SW 1271 (cell line): ENCODE data around the gene FAM20A.
"Not testable (repeated sequence)": the region's sequence is repeated elsewhere in the genome, so short reads cannot be mapped to it uniquely, and the experiment has no call there.

Experiments
- DNase-seq, 2 experiments: peaks; one replicate each; lab custom pipeline; 2025; lab: John Stamatoyannopoulos, UW

Gene FAM20A

GRCh38 chr17:68519911-68520310 is 81.3 kb downstream of the FAM20A start:
- no peak for DNase-seq

GRCh38 chr17:68519051-68519450 is 82.1 kb downstream of the FAM20A start:
- DNase-seq = not testable (repeated sequence)

DNA sequence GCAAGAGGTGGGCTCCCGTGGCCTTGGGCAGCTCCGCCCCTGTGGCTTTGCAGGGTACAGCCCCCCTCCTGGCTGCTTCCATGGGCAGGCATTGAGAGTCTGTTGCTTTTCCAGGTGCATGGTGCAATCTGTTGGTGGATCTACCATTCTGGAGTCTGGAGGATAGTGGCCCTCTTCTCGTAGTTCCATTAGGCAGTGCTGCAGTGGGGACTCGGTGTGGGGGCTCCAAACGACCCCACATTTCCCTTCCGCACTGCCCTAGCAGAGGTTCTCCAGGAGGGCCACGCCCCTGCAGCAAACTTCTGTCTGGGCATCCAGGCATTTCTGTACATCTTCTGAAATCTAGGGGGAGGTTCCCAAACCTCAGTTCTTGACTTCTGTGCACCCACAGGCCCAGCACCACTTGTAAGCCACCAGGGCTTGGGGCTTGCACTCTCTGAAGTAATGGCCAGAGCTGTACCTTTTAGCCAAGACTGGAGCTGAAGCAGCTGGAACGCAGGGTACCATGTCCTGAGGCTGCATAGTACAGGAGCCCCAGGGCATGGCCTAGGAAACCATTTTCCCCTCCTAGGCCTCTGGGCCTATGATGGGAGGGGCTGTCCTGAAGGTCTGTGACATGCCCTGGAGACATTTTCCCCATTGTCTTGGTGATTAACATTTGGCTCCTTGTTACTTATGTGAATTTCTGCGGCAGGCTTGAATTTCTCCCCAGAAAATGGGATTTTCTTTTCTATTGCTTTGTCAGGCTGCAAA is 82.9 kb downstream of the FAM20A start:
- no peak for DNase-seq

- DNase-seq = not testable (repeated sequence)
These were observed 83.6 kb downstream of the FAM20A start for GRCh38 chr17:68517605-68518004.

- DNase-seq = no peak
These were observed 84.4 kb downstream of the FAM20A start for GRCh38 chr17:68516732-68517131.

- DNase-seq = no peak
These were observed 86.1 kb downstream of the FAM20A start for GRCh38 chr17:68514831-68515635.

- DNase-seq = no peak
These were observed 87.2 kb downstream of the FAM20A start for GRCh38 chr17:68513932-68514331.

GRCh38 chr17:68512960-68513474 is 88.2 kb downstream of the FAM20A start:
- peak; percentile 22 to 45 for DNase-seq

DNA sequence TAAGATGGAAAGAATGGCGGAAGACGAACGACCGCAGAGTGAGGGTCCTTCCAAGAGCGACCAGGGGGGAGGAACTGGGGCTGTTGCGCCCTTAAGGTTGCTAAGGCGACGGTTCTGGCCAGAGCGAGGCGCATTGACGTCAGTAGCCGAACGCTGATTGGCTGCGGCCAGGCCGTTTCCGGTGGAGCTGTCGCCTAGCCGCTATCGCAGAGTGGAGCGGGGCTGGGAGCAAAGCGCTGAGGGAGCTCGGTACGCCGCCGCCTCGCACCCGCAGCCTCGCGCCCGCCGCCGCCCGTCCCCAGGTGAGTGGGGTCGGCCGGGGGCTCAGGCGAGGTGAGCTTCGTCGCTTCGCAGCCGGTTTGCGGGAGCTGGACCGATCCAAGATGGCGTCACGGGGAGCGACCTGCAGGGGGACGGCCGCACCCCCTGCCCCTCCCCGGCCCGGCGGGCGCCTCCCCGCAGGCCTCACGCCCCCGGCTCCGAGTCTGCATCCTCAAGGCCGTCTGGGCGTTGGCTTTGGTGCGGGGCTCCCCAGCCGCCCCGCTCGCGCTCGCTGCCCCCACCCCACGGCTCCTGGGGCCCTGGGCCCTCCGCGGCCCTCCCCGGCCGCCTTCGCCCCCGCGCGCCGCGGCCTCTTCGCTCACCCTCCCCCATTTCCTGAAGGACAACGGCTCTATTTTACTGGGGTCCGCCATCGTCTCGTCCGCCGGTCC is 88.8 kb downstream of the FAM20A start, which contains the start of gene PRKAR1A:
PRKAR1A (plus strand) TSS at position 184 of the 713 bp plus-strand sequence. CDS start 2,970 bp downstream, outside the sequence.
- DNase-seq = peak; percentile 76 to 87

DNA sequence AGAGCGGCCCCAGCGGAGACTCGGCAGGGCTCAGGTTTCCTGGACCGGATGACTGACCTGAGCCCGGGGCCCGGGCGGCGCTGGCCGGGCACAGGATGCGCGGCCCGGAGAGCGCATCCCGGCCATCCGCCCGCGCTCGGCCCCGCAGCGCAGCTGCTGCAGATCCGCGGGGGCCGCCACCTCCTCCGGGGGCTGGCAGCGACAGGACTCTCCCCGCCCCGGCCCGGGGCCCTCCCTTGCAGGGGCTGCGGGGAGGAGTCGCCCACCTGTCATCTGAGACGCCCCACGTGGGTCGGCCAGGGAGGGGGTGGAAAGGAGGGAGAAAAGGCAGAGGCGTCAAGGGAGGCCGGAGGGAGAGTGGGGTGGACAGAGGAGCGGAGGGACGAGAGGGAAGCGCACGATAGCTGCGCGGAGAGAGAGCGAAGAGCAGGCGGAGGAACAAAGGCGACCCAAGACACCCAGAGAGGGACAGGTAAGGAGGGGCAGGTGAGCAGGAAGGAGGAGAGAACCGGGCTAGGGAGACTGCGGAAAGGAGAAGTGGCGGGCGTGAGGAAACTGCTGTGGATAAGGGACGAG is 89.4 kb downstream of the FAM20A start:
- DNase-seq = peak; percentile 59 to 83

- no peak for DNase-seq
These were observed 89.9 kb downstream of the FAM20A start for GRCh38 chr17:68511254-68511670.

DNA sequence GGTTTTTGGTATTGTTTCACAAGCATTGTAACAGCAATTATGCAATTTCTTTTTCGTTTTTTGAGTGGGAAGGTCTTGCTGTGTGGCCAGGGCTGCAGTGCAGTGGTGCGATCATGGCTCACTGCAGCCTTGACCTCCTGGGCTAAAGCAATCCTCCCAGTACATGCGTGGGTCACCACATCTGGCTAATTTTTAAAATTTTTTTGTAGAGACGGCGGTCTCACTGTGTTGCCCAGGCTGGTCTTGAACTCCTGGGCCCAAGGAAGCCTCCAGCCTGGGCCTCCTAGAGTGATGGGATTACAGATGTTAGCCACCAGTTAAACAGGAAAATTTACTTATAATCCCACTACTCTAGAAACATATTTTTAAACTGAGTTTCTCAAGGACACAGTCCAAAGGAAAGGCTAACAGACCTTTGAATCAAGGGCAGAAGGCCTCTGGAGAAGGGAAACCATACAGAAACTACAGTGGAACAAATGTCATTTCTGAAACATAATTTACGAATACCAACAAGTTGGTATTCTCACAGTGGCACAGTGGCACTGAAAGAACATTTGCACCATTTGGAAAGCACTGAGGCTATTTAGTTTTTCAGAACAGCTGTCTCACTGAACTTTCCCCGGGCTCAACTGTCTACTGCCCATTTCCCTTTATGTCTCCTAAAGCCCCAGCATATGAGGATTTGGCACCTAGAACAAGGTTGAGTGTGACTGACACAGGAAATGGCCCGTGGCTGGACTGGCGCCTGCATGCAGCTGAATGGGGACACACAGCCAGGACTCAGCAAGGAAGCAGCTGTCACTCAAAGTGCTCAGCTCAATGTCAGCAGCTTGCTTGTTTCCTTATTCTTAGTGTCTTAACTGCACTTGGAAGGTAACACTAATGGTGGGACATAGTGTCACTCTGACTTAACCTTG is 91.8 kb downstream of the FAM20A start:
- no peak for DNase-seq

GRCh38 chr17:68507576-68507975 is 93.6 kb downstream of the FAM20A start:
- DNase-seq = no peak

GRCh38 chr17:68505951-68506350 is 95.2 kb downstream of the FAM20A start:
- DNase-seq = no peak

- no peak for DNase-seq
These were observed 100.1 kb downstream of the FAM20A start for GRCh38 chr17:68501074-68501473.

DNA sequence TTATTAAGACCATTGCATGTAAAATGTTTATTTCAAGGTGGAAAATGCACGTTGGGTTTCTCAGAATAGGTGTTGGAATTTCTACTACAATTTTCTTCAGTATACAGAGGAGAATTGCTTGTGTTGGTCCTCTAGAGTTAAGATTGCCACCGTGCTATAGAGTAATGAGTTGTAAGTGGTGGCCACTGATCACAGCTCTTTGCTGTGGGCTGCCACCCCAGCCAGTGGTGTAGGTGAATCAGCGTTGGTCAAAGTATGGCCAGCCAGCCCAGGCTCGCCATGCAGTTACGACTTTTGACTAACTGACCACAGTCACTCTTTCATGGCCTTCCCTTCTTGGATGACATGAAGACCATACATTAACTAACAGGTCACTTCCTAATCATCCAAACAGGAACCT is 101.6 kb downstream of the FAM20A start:
- no peak for DNase-seq

DNA sequence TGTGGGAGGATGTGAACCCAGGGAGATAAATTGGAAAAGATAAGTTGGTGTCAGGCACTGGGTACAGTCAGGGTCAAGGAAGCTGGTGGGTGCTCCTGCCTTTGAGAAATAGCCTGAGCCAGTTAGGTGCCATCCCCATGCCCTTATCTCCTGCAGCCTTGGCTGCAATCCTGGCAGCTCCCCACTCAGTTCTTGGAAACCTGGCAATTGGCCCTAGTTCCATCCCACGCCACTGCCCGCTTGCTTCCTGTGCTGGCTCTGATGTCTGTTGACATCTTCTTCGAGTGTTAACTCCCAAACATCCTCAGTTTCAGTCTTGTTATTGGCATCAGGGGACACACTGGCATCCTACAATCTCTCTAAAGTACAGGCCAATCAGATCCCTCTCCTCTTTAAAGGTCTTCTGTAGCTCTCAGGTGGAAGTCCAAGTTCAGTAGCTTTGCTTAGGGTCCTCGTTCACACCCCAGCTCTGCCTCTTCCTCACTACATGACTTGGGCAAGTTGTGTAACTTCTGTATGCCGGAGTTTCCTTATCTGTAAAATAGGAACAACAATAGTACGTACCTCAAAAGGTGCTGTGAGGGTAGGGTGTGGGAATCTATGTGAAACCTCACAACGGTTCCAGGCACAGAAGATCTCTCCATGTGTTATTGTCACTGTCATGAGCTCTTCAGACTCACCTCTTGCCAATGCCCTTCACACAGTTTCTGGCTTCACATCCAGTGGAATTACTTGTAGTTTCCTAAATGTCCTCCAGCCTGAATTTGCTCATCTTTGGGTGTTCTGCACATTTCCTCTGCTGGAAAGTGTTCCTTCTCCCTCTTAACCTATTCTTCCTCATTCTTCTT is 102.5 kb downstream of the FAM20A start:
- no peak for DNase-seq

DNA sequence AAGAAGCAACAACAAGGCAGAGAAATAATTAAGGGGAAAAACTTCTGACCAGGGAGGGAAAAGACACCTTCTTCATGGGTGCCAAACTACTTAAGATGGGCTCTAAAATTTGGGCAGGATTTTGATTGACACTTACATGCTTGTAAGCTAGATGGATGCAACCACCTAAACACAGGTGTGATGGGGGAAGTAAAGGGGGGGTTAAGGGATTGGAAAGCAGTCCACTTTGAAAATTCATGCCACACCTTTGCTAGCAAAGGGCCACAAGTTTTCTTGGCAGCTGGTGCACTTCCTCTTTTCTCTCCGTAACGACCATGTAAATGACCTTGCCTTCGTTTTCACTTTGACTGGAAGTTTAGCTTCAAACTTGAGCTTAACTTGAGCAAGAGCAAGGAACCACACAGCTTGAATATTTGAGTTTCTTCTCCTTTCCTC is 103.3 kb downstream of the FAM20A start:
- DNase-seq = no peak

DNA sequence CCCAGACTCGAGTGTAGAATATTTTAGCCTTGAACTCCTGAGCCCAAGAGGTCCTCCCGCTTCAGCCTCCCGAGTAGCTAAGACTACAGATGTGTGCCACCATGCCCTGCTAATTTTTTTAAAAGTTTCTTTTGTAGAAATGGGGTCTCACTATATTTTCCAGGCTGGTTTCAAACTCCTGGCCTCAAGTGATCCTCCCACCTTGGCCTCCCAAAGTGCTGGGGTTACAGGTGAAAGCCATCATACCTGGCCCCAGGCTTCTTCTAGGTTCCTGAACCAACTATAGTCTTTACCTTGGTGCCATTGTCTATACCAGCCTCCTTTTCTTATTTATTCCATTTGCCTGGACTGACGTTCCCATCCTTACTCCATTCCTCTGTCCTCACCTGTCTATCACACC is 106.1 kb downstream of the FAM20A start:
- DNase-seq = no peak
